HEK293 (cell line): ENCODE data around the gene PIPOX.

Experiments
- ATF2 ChIP-seq: fragments of 450-650 bp; formaldehyde crosslinking; IDR thresholded peaks from 2 replicates; pipeline ENCODE4 v1.5.1; 2016; ENCODE audit warnings: missing biosample characterization, missing genetic modification characterization, low read depth
- CTCF ChIP-seq: fragments of 450-650 bp; formaldehyde crosslinking; IDR thresholded peaks from 2 replicates; pipeline ENCODE4 v1.5.1; 2016; ENCODE audit warnings: missing biosample characterization, missing genetic modification characterization
- SCRT2 ChIP-seq: fragments of 450-650 bp; formaldehyde crosslinking; IDR thresholded peaks from 2 replicates; pipeline ENCODE4 v1.5.1; 2016; ENCODE audit warnings: missing biosample characterization, missing genetic modification characterization
- ZNF302 ChIP-seq: fragments of 450-650 bp; formaldehyde crosslinking; IDR thresholded peaks from 2 replicates; pipeline ENCODE4 v1.5.1; 2016; ENCODE audit warnings: missing biosample characterization, missing genetic modification characterization, low read depth
- ZNF324 ChIP-seq: fragments of 450-650 bp; formaldehyde crosslinking; IDR thresholded peaks from 2 replicates; pipeline ENCODE4 v1.5.1; 2016; ENCODE audit warnings: missing biosample characterization, missing genetic modification characterization
- ZNF623 ChIP-seq: fragments of 450-650 bp; formaldehyde crosslinking; IDR thresholded peaks from 2 replicates; pipeline ENCODE4 v1.5.1; 2016; ENCODE audit warnings: missing biosample characterization, missing genetic modification characterization
- ZSCAN5A ChIP-seq: fragments of 450-650 bp; formaldehyde crosslinking; IDR thresholded peaks from 2 replicates; pipeline ENCODE4 v1.5.1; 2016; ENCODE audit warnings: missing biosample characterization, missing genetic modification characterization

- TF ChIP-seq ZNF324 (tag by site-specific recombination): no peak
- no peak for TF ChIP-seq ATF2
- no peak for TF ChIP-seq SCRT2 (tag by site-specific recombination)
- no peak for TF ChIP-seq ZSCAN5A (tag by site-specific recombination)
- TF ChIP-seq ZNF623 (tag by site-specific recombination): no peak
- TF ChIP-seq ZNF302 (tag by site-specific recombination): no peak
- TF ChIP-seq CTCF: no peak
Observed at GRCh38 chr17:29090750-29091605, 48.0 kb downstream of the PIPOX start.
